NCI-H2107 treated with DMSO at 0.1 percent for 48 hours (cell line): ENCODE results near the gene COL5A2.

ENCODE experiments used
- DNase-seq: peaks from one replicate; lab custom pipeline; 2025; ENCODE audit not compliant: unreplicated experiment; lab: John Stamatoyannopoulos, UW

The COL5A2 gene

DNA sequence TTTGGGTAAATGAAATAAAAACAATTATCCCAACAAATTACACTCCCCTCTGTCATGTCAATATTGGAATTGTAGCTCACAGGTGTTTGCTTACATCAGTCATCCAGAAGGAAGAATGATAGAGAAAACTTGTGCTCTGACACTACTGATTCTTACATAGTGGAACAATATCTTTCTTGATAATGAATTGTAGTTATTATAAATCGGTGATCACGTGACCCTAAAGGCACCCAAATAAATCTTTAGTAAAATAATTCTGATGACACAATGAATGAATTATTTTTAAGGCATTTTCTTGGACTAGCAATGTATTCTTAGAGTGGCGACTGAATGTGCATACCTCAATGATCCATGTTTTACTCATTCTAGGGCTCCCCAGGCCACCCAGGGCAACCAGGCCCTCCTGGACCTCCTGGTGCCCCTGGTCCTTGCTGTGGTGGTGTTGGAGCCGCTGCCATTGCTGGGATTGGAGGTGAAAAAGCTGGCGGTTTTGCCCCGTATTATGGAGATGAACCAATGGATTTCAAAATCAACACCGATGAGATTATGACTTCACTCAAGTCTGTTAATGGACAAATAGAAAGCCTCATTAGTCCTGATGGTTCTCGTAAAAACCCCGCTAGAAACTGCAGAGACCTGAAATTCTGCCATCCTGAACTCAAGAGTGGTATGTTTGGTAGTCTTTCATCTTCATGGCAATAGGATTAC lies 170.9 kb downstream of the COL5A2 start:
- no peak for DNase-seq

DNA sequence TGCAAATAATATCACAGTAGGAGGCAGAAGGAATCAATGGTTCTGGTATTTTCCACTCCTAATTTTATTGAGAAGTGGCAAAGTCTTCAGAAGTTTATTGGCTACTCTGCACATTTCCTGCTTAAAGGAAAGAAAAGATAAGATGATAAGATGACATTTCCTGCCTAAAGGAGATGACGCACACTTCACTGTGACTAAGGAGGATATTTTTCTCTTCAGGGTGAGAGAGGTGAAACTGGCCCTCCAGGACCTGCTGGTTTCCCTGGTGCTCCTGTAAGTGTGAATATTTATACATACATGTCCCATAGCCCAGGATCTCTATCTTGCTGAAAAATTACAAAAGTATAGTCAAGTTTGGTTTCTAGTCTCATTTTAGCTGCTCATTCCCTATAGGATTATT lies 177.5 kb downstream of the COL5A2 start:
- DNase-seq, result no peak

GRCh38 chr2:189000221-189000620 lies 179.3 kb downstream of the COL5A2 start:
- no peak for DNase-seq

- no peak for DNase-seq
Measured at GRCh38 chr2:188997263-188997662, 182.3 kb downstream of the COL5A2 start.

GRCh38 chr2:188993247-188993646 lies 186.3 kb downstream of the COL5A2 start:
- DNase-seq, result no peak

GRCh38 chr2:188986839-188987238 lies 192.7 kb downstream of the COL5A2 start:
- no peak for DNase-seq

GRCh38 chr2:188984680-188985079 lies 194.9 kb downstream of the COL5A2 start:
- DNase-seq, result no peak

DNA sequence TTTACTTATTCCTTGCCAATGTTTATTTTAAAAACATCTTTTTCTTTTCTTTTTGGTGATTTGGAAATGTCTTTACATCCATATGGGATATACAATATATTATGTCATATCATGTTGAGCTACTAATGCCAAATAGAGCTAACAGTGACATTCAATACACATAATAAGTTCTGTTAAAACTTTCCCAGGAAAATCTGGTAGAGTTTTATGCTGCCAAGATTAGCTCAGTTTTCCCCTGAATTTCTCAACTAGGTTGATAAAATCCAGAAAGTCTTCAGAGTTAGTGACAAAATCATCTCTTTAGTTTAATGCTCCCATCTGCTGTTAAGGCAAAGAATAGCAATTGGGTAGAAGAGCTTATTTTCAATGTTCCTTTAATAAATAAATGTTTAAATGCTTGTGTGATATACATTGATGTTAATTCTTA lies 195.5 kb downstream of the COL5A2 start:
- DNase-seq, result no peak

GRCh38 chr2:188983427-188984064 lies 196.0 kb downstream of the COL5A2 start:
- no peak for DNase-seq
